Left lung (tissue), 10 donors: Measurements from ENCODE around the gene CTSL. TPM values are rescaled to one million over a fixed set of nuclear protein-coding genes. Genes with fewer than 3 reads are reported as not detected.

Experiments used
- ATAC-seq: fragments of 200-7000 bp; cut with Tn5 transposase; one replicate; pipeline ENCODE4 v1.9.1; 2020; ENCODE audit warnings: moderate library complexity
- DNase-seq, 4 donors: peaks; one replicate each; pipeline ENCODE4 v3.0.0-alpha.2; 2013 to 2020
- H3K27ac ChIP-seq, 2 donors: fragments of 200-600 bp; sonication (generic) in 1 of 2; one replicate each; pipeline versions ENCODE4 v1.5.0 to v1.8.0; 2020 to 2021
- H3K27me3 ChIP-seq, 2 donors: fragments of 200-600 bp; sonication (generic) in 1 of 2; one replicate each; pipeline versions ENCODE4 v1.5.0 to v1.8.0; 2020 to 2021
- H3K36me3 ChIP-seq, 2 donors: fragments of 200-600 bp; sonication (generic) in 1 of 2; one replicate each; pipeline versions ENCODE4 v1.5.0 to v1.8.0; 2020 to 2021
- H3K4me1 ChIP-seq, 2 donors: fragments of 200-600 bp; one replicate each; pipeline ENCODE4 v1.8.0; 2021
- H3K4me3 ChIP-seq, 2 donors: fragments of 200-600 bp; sonication (generic) in 1 of 2; one replicate each; pipeline versions ENCODE4 v1.5.0 to v1.8.0; 2020 to 2021; ENCODE audit warnings: mild to moderate bottlenecking in 1 of 2
- H3K9me3 ChIP-seq, 2 donors: fragments of 200-600 bp; sonication (generic) in 1 of 2; one replicate each; pipeline versions ENCODE4 v1.5.0 to v1.8.0; 2020 to 2021
- CTCF ChIP-seq, 2 donors: fragments of 200-600 bp; sonication (generic) in 1 of 2; IDR thresholded peaks; one replicate each; pipeline versions ENCODE4 v1.5.0 to v1.8.0; 2021; ENCODE audit warnings: antibody characterized with exemption in 2 of 2
- intact Hi-C, 2 donors: fragments of 100-400 bp; cut with DNase I; formaldehyde crosslinking; loops; one replicate each; pipeline versions ENCODE4 v1.11.2 to v1.14.2; 2022
- polyA plus RNA-seq, 6 donors: library from polyadenylated mRNA; unstranded; fragments of 120-200 nt; gene quantifications; one replicate each; pipeline ENCODE4 v1.2.1, GENCODE V29; 2013; ENCODE audit not compliant: insufficient read length in 6 of 6
- total RNA-seq, 2 donors: library from RNA; stranded (reverse); fragmentation: NEBNext Ultra II Directional; extraction: Animal tissue kit (Norgen Biotek cat#: 25700); gene quantifications; one replicate each; pipeline ENCODE4 v1.2.1, GENCODE V29; 2021
- donor health status: DM: no; HTN: yes; CAD: no.
- donor health status: DM: no; HTN: no; CAD: no.

The CTSL gene
- total and polyA plus RNA-seq, 8 donors = 69.6 to 565 (median 75.1) TPM

DNA sequence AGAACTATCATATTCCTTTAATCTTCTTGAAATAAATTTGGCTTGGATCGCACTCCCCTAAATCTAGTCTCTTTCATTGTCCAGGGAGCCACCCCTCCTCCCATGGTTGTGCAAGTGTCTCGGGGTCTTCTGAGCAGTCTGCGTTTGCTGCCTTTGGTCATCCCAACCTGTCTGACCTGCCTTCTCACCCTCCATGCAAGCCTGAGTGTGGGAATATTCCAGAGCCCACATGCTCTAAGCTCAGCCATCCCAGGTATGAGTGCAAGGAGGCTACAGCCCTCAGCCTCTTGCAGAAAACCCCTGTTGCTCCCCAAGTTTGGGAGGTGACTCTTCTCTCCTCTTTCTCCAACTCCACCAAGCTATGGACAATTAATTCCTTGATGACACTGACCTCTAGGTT lies 7.7 kb upstream of the CTSL start:
- no peaks in the 10 kb centered on the region for H3K36me3 ChIP-seq
- no peak for ATAC-seq
- H3K27me3 ChIP-seq = no peaks in the 10 kb centered on the region
- intact Hi-C loops = no loop called here
- H3K4me3 ChIP-seq = no peak overlapping the region
- H3K27ac ChIP-seq = no peak overlapping the region
- no peak for DNase-seq
- peaks cover 3 to 25% of the 10 kb centered on the region in 2 donors for H3K4me1 ChIP-seq
- no peaks in the 10 kb centered on the region for H3K9me3 ChIP-seq
- no peak for TF ChIP-seq CTCF (IDR thresholded peaks at IDR 0.05)

- Histone ChIP-seq H3K27me3 (no peaks in the 10 kb centered on the region), H3K9me3 (no peaks in the 10 kb centered on the region), H3K27ac (no peak overlapping the region), H3K36me3 (no peaks in the 10 kb centered on the region), H3K4me3 (no peak overlapping the region), H3K4me1 (peaks cover 3 to 19% of the 10 kb centered on the region in 2 donors)
- DNase-seq (no peak), ATAC-seq (peak; percentile 23)
- intact Hi-C loops = no loop called here
- no peak for TF ChIP-seq CTCF (IDR thresholded peaks at IDR 0.05)
These were observed 6.9 kb upstream of the CTSL start for GRCh38 chr9:87718852-87719612.

DNA sequence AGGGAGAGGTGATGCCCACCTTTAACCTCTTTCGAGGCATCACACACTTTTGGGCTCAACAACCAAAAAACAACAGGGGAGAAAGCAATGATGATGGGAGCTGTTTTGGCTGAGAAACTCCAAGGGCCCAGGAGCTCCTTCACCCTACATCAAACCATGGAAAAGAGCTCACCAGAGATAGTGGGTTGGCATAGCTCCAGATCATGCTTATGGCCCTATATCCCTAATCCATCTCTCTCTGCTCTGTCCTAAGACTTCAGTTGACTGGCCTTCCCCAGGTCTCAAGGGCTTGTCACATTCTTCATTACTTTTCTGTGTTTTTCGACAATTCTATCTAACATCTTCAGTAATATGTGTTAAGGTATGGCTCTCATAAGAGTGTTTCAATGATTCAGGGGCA lies 5.7 kb upstream of the CTSL start:
- H3K27me3 ChIP-seq = peaks cover 0 to 2% of the 10 kb centered on the region in 2 donors
- H3K9me3 ChIP-seq = no peaks in the 10 kb centered on the region
- no peak overlapping the region for H3K27ac ChIP-seq
- no peak overlapping the region for H3K4me3 ChIP-seq
- no peak for ATAC-seq
- peaks cover under 1 to 8% of the 10 kb centered on the region in 2 donors for H3K4me1 ChIP-seq
- DNase-seq = no peak
- TF ChIP-seq CTCF (IDR thresholded peaks at IDR 0.05) = no peak
- intact Hi-C loops = no loop called here
- H3K36me3 ChIP-seq = no peaks in the 10 kb centered on the region

DNA sequence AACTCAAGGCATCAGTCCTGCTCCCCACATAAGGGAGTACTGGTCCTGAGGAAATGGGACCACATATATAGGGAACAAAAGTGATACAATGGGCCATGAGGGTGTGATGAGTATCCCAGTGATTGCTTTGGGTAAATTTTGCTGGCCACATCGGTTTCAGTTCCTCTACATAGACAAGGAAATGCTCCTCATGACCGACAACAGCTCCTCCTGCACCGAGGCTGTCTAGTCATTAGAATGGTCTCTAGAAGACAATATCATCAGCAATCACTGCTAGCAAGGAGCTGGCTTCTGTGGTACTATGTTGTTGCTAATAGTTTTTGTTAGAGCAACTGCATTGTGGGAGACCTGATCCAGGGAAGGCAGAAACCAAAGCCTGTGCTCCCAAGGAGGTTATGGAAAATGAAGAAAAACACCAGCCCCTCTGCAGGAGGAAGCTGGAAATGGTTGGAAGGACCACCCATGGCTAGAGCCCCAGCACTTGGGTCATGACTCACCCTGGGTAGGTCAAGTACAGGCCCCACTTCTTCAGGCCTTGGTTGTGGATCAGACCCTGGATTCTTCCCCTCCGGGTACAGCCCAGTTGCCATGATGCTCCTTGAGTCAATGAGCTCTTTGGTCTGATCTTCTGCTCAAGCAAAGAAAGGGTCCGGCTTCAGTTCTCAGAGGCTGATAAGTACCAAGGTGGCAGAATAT lies 3.4 kb upstream of the CTSL start:
- no peak overlapping the region for H3K4me3 ChIP-seq
- no peaks in the 10 kb centered on the region for H3K9me3 ChIP-seq
- H3K4me1 ChIP-seq = peaks cover 6 to 18% of the 10 kb centered on the region in 2 donors
- H3K27me3 ChIP-seq = peaks cover 0 to 21% of the 10 kb centered on the region in 2 donors
- peak overlapping the region in 1 of 2 donors; percentile 66 for H3K27ac ChIP-seq
- TF ChIP-seq CTCF (IDR thresholded peaks at IDR 0.05) = no peak
- peak in 1 of 4 donors; percentile 64 for DNase-seq
- ATAC-seq = no peak
- intact Hi-C loops = no loop called here
- H3K36me3 ChIP-seq = peaks cover 0 to 1% of the 10 kb centered on the region in 2 donors

GRCh38 chr9:87725356-87725899 lies 491 bp upstream of the CTSL start:
- intact Hi-C loops = no loop called here
- Histone ChIP-seq H3K4me3 (peak overlapping the region; percentile 56 to 72), H3K36me3 (peaks cover 0 to 30% of the 10 kb centered on the region in 2 donors), H3K27ac (peak overlapping the region; percentile 91), H3K27me3 (peaks cover 0 to 21% of the 10 kb centered on the region in 2 donors), H3K4me1 (peaks cover 6 to 33% of the 10 kb centered on the region in 2 donors), H3K9me3 (no peaks in the 10 kb centered on the region)
- TF ChIP-seq CTCF (IDR thresholded peaks at IDR 0.05) = no peak
- DNase-seq (peak in 1 of 4 donors; percentile 25), ATAC-seq (peak; percentile 2)
